Activated T-cell treated with anti-CD3 and anti-CD28 coated beads, Interleukin-2, amount 50 U/mL, for 1 hour (primary cell): ENCODE results near the gene CCL2.

ENCODE experiments used
- DNase-seq: peaks from one replicate; pipeline ENCODE4 v3.0.0-alpha.2; 2020

The CCL2 gene

GRCh38 chr17:34275881-34276280 is 20.8 kb downstream of the CCL2 start:
- DNase-seq: no peak

GRCh38 chr17:34276826-34277225 is 21.7 kb downstream of the CCL2 start:
- no peak for DNase-seq

GRCh38 chr17:34283571-34283970 is 28.5 kb downstream of the CCL2 start:
- DNase-seq: no peak

- DNase-seq: no peak
These were observed 30.3 kb downstream of the CCL2 start, which contains the start of gene CCL11 for GRCh38 chr17:34285286-34285792. TSS of gene CCL11 (plus strand) at chr17:34285742. CDS start at chr17:34285809, 67 bp downstream.

- no peak for DNase-seq
These were observed 32.8 kb downstream of the CCL2 start for GRCh38 chr17:34287875-34288274.

GRCh38 chr17:34290586-34290985 is 35.5 kb downstream of the CCL2 start:
- no peak for DNase-seq

GRCh38 chr17:34291721-34292348 is 36.8 kb downstream of the CCL2 start:
- DNase-seq: no peak

GRCh38 chr17:34299027-34299426 is 43.9 kb downstream of the CCL2 start:
- DNase-seq: no peak

- no peak for DNase-seq
These were observed 45.0 kb downstream of the CCL2 start for GRCh38 chr17:34299956-34300577.

GRCh38 chr17:34300652-34301370 is 45.7 kb downstream of the CCL2 start:
- no peak for DNase-seq

GRCh38 chr17:34301986-34302385 is 46.9 kb downstream of the CCL2 start:
- DNase-seq: no peak

- no peak for DNase-seq
These were observed 47.6 kb downstream of the CCL2 start for GRCh38 chr17:34302636-34303035.

- DNase-seq: no peak
These were observed 48.5 kb downstream of the CCL2 start for GRCh38 chr17:34303606-34304005.

GRCh38 chr17:34305061-34305460 is 50.0 kb downstream of the CCL2 start:
- DNase-seq: no peak

GRCh38 chr17:34305606-34306005 is 50.5 kb downstream of the CCL2 start:
- DNase-seq: no peak

GRCh38 chr17:34306466-34306865 is 51.4 kb downstream of the CCL2 start:
- DNase-seq: no peak
